ENCODE results near the gene GHR.

GHR gene

GRCh38 chr5:42566652-42567295 lies 143.5 kb downstream of the GHR start:
- H3K36me3 ChIP-seq (ENCODE audit: insufficient read depth), result no peaks in the 10 kb centered on the region
- H2AFZ ChIP-seq (ENCODE audit: low read depth), result no peak overlapping the region
- no peaks in the 10 kb centered on the region for H3K4me1 ChIP-seq (ENCODE audit: low read depth, poor library complexity, severe bottlenecking)
- H3K4me3 ChIP-seq (IDR thresholded peaks at IDR 0.05; ENCODE audit: insufficient read depth, low read depth, low read length), result no peak overlapping the region
- no peak overlapping the region for H3K9ac ChIP-seq
- no peaks in the 10 kb centered on the region for H3K79me2 ChIP-seq (ENCODE audit: insufficient read depth, low read depth)
- TF ChIP-seq, protein P1, sequence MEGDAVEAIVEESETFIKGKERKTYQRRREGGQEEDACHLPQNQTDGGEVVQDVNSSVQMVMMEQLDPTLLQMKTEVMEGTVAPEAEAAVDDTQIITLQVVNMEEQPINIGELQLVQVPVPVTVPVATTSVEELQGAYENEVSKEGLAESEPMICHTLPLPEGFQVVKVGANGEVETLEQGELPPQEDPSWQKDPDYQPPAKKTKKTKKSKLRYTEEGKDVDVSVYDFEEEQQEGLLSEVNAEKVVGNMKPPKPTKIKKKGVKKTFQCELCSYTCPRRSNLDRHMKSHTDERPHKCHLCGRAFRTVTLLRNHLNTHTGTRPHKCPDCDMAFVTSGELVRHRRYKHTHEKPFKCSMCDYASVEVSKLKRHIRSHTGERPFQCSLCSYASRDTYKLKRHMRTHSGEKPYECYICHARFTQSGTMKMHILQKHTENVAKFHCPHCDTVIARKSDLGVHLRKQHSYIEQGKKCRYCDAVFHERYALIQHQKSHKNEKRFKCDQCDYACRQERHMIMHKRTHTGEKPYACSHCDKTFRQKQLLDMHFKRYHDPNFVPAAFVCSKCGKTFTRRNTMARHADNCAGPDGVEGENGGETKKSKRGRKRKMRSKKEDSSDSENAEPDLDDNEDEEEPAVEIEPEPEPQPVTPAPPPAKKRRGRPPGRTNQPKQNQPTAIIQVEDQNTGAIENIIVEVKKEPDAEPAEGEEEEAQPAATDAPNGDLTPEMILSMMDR (conservative IDR thresholded peaks at IDR 0.05; ENCODE audit: low read depth, low read length), result no peak
- H3K4me2 ChIP-seq, result no peak overlapping the region
- H3K27ac ChIP-seq, result no peak overlapping the region
- H3K27me3 ChIP-seq (ENCODE audit: insufficient read depth, low read depth), result no peaks in the 10 kb centered on the region
- H4K20me1 ChIP-seq (ENCODE audit: insufficient read depth), result no peaks in the 10 kb centered on the region

DNA sequence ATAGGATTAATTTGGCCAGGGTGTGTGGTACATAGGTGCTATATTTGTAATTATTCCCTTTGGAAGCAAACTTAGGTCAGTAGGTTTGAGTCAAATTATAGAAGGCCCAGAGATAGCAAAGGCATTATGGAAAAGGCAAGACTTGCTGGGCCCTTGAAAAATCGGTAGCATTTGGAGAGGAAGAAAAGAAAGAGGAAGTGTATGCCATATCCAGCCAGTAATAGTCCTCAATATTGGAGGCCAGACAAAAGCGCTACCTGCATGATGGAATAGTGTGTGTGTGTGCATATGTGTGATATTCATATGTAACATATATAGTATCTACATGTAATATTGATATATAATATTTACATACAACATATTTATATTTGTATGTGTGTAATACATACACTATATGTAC lies 146.1 kb downstream of the GHR start:
- Histone ChIP-seq H3K9ac (no peak overlapping the region), H3K27ac (no peak overlapping the region)
- TF ChIP-seq, protein P1 (conservative IDR thresholded peaks at IDR 0.05; ENCODE audit: low read depth, low read length), result no peak

DNA sequence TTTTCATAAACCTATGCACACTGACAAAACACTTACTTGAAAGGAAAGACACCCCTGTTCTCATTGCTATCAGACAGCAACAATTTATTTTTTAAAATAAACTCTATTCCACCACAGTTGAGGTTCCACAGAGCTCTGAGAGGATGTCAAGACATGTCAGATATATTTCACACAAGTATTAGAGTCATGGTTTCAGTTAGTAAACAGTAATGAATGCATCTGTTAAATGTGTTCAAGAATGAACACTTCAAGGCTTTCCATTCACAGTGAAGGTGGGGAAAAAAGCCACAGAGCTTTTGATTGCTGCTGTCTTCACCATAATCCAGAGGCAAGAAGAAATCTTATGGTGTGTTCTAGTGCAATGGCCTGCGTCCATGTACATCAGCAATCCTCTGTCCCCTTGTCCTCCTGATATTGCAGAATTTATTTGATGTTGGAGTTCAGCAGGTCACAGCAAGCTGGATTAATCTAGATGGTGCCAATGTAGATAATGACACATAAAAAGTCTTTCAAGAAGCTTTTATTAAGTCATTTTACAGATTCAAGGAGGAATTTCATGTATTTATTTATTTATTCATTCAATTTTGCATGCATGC lies 146.8 kb downstream of the GHR start:
- Histone ChIP-seq H3K9ac (no peak overlapping the region), H3K27me3 (ENCODE audit: insufficient read depth, low read depth) (no peaks in the 10 kb centered on the region), H3K36me3 (ENCODE audit: insufficient read depth) (no peaks in the 10 kb centered on the region), H4K20me1 (ENCODE audit: insufficient read depth) (no peaks in the 10 kb centered on the region), H3K4me1 (ENCODE audit: low read depth, poor library complexity, severe bottlenecking) (no peaks in the 10 kb centered on the region), H3K27ac (no peak overlapping the region), H3K4me3 (IDR thresholded peaks at IDR 0.05; ENCODE audit: insufficient read depth, low read depth, low read length) (no peak overlapping the region), H3K79me2 (ENCODE audit: insufficient read depth, low read depth) (no peaks in the 10 kb centered on the region), H3K4me2 (no peak overlapping the region), H2AFZ (ENCODE audit: low read depth) (no peak overlapping the region)
- TF ChIP-seq, protein P1 (conservative IDR thresholded peaks at IDR 0.05; ENCODE audit: low read depth, low read length), result no peak

More for the DNA sequence above, 146.1 kb downstream of the GHR start:
- no peaks in the 10 kb centered on the region for H3K27me3 ChIP-seq (ENCODE audit: insufficient read depth, low read depth)
- H3K4me1 ChIP-seq (ENCODE audit: low read depth, poor library complexity, severe bottlenecking), result no peaks in the 10 kb centered on the region
- H4K20me1 ChIP-seq (ENCODE audit: insufficient read depth), result no peaks in the 10 kb centered on the region
- no peaks in the 10 kb centered on the region for H3K36me3 ChIP-seq (ENCODE audit: insufficient read depth)
- no peak overlapping the region for H2AFZ ChIP-seq (ENCODE audit: low read depth)
- H3K4me3 ChIP-seq (IDR thresholded peaks at IDR 0.05; ENCODE audit: insufficient read depth, low read depth, low read length), result no peak overlapping the region
- H3K79me2 ChIP-seq (ENCODE audit: insufficient read depth, low read depth), result no peaks in the 10 kb centered on the region
- no peak overlapping the region for H3K4me2 ChIP-seq

GRCh38 chr5:42570966-42571960 lies 148.0 kb downstream of the GHR start:
- Histone ChIP-seq H3K4me1 (ENCODE audit: low read depth, poor library complexity, severe bottlenecking) (no peaks in the 10 kb centered on the region), H3K79me2 (ENCODE audit: insufficient read depth, low read depth) (no peaks in the 10 kb centered on the region), H3K4me3 (IDR thresholded peaks at IDR 0.05; ENCODE audit: insufficient read depth, low read depth, low read length) (no peak overlapping the region), H3K36me3 (ENCODE audit: insufficient read depth) (no peaks in the 10 kb centered on the region), H3K4me2 (no peak overlapping the region), H4K20me1 (ENCODE audit: insufficient read depth) (no peaks in the 10 kb centered on the region), H3K27ac (no peak overlapping the region), H3K27me3 (ENCODE audit: insufficient read depth, low read depth) (no peaks in the 10 kb centered on the region), H3K9ac (no peak overlapping the region), H2AFZ (ENCODE audit: low read depth) (no peak overlapping the region)
- TF ChIP-seq, protein P1 (conservative IDR thresholded peaks at IDR 0.05; ENCODE audit: low read depth, low read length), result no peak
